HepG2 (cell line): ENCODE data around the gene MRPL58. TPM values are rescaled to one million over a fixed set of nuclear protein-coding genes. Genes with fewer than 3 reads are reported as not detected.

Source experiments
- BCL6 ChIP-seq: IDR thresholded peaks from 2 replicates; pipeline ENCODE4 v1.6.1; 2016; ENCODE audit warnings: missing genetic modification reagents, missing compliant biosample characterization
- EZH2 ChIP-seq: conservative IDR thresholded peaks from 2 replicates; pipeline ENCODE4 v1.6.1; 2012; ENCODE audit warnings: mild to moderate bottlenecking, low read depth, low read length, moderate library complexity
- FLYWCH1 ChIP-seq: sonication (generic); formaldehyde crosslinking; IDR thresholded peaks from 2 replicates; pipeline ENCODE4 v1.8.1; 2023; ENCODE audit warnings: mild to moderate bottlenecking, missing genetic modification reagents
- FOXP4 ChIP-seq: sonication (generic); formaldehyde crosslinking; IDR thresholded peaks from 2 replicates; pipeline ENCODE4 v1.4.0; 2020; ENCODE audit warnings: missing genetic modification reagents
- GATAD1 ChIP-seq: IDR thresholded peaks from 2 replicates; pipeline ENCODE4 v1.6.1; 2016; ENCODE audit warnings: missing genetic modification reagents, missing compliant biosample characterization
- HOXA9 ChIP-seq: sonication (generic); formaldehyde crosslinking; IDR thresholded peaks from 2 replicates; pipeline ENCODE4 v1.8.1; 2022; ENCODE audit warnings: missing genetic modification reagents, mild to moderate bottlenecking, moderate library complexity, borderline replicate concordance
- HOXD1 ChIP-seq: sonication (generic); formaldehyde crosslinking; IDR thresholded peaks from 2 replicates; pipeline ENCODE4 v1.5.0; 2020; ENCODE audit warnings: missing genetic modification reagents
- KDM5A ChIP-seq: fragments of 200-600 bp; sonication (generic); IDR thresholded peaks from 2 replicates; pipeline ENCODE4 v1.7.0; 2018; ENCODE audit warnings: antibody characterized with exemption, mild to moderate bottlenecking, low read length, borderline replicate concordance
- KLF9 ChIP-seq: IDR thresholded peaks from 2 replicates; pipeline ENCODE4 v1.6.1; 2016; ENCODE audit warnings: low read depth
- REL ChIP-seq: sonication (generic); formaldehyde crosslinking; conservative IDR thresholded peaks from 2 replicates; pipeline ENCODE4 v1.8.0; 2022; ENCODE audit warnings: mild to moderate bottlenecking, missing genetic modification reagents, moderate library complexity
- RFXAP ChIP-seq: sonication (generic); formaldehyde crosslinking; IDR thresholded peaks from 2 replicates; pipeline ENCODE4 v1.4.0; 2020; ENCODE audit warnings: missing genetic modification reagents, borderline replicate concordance
- RXRA ChIP-seq: sonication (generic); formaldehyde crosslinking; IDR thresholded peaks from 2 replicates; pipeline ENCODE4 v1.5.1; 2020; ENCODE audit warnings: missing genetic modification reagents
- SCMH1 ChIP-seq: sonication (generic); formaldehyde crosslinking; IDR thresholded peaks from 2 replicates; pipeline ENCODE4 v1.9.0; 2021; ENCODE audit warnings: missing genetic modification reagents, mild to moderate bottlenecking, borderline replicate concordance
- SIN3B ChIP-seq: fragments of 150-350 bp; IDR thresholded peaks from 2 replicates; pipeline ENCODE4 v1.6.1; 2014; ENCODE audit warnings: low read length
- SP1 ChIP-seq, 2 experiments: fragments of 450-650 bp in 1 of 2; sonication (generic) in 1 of 2; formaldehyde crosslinking in 1 of 2; IDR thresholded peaks; 2 replicates each; pipeline versions ENCODE4 v1.4.0 to v1.6.1; 2016 to 2020; ENCODE audit warnings: missing genetic modification reagents in 1 of 2
- SP2 ChIP-seq: sonication (generic); formaldehyde crosslinking; IDR thresholded peaks from 2 replicates; pipeline ENCODE4 v1.5.1; 2020; ENCODE audit warnings: mild to moderate bottlenecking, missing genetic modification reagents
- TERF1 ChIP-seq: sonication (generic); formaldehyde crosslinking; IDR thresholded peaks from 2 replicates; pipeline ENCODE4 v1.8.0; 2022; ENCODE audit warnings: mild to moderate bottlenecking, missing genetic modification reagents, moderate library complexity
- THAP11 ChIP-seq: IDR thresholded peaks from 2 replicates; pipeline ENCODE4 v1.6.1; 2016; ENCODE audit warnings: missing biosample characterization, missing genetic modification reagents
- ZBTB14 ChIP-seq: sonication (generic); formaldehyde crosslinking; IDR thresholded peaks from 2 replicates; pipeline ENCODE4 v1.4.0; 2020; ENCODE audit warnings: missing genetic modification reagents
- ZBTB8A ChIP-seq: sonication (generic); formaldehyde crosslinking; IDR thresholded peaks from 2 replicates; pipeline ENCODE4 v1.4.0; 2020; ENCODE audit warnings: mild to moderate bottlenecking, low read depth, missing genetic modification reagents, borderline replicate concordance
- ZKSCAN1 ChIP-seq: fragments of 150-350 bp; IDR thresholded peaks from 2 replicates; pipeline ENCODE4 v1.6.1; 2014; ENCODE audit warnings: low read length
- ZNF275 ChIP-seq: sonication (generic); formaldehyde crosslinking; IDR thresholded peaks from 2 replicates; pipeline ENCODE4 v1.8.0; 2022; ENCODE audit warnings: missing genetic modification reagents, mild to moderate bottlenecking, inconsistent platforms, borderline replicate concordance
- ZNF468 ChIP-seq: sonication (generic); formaldehyde crosslinking; IDR thresholded peaks from 2 replicates; pipeline ENCODE4 v1.8.0; 2022; ENCODE audit warnings: mild to moderate bottlenecking, moderate library complexity, missing genetic modification reagents
- ZNF549 ChIP-seq: sonication (generic); formaldehyde crosslinking; IDR thresholded peaks from 2 replicates; pipeline ENCODE4 v1.5.0; 2020; ENCODE audit warnings: missing genetic modification reagents
- ZNF558 ChIP-seq: sonication (generic); formaldehyde crosslinking; IDR thresholded peaks from 2 replicates; pipeline ENCODE4 v1.9.0; 2022; ENCODE audit warnings: mild to moderate bottlenecking, missing genetic modification reagents, borderline replicate concordance
- ZNF878 ChIP-seq: sonication (generic); formaldehyde crosslinking; IDR thresholded peaks from 2 replicates; pipeline ENCODE4 v1.8.1; 2023; ENCODE audit warnings: mild to moderate bottlenecking, missing genetic modification reagents, moderate library complexity
- polyA plus RNA-seq, 8 experiments: library from polyadenylated mRNA; depleted of rRNA in 3 of 8; stranded (reverse) in 7 of 8; unstranded in 1 of 8; fragments of >200 nt; fragmentation: Illumina TruSeq in 4 of 8; extraction: Trizol in 4 of 8; gene quantifications; 2 replicates each; pipeline versions ENCODE4 v1.2.1 to v1.2.3, GENCODE V29; 2011 to 2016; ENCODE audit warnings: low read depth in 4 of 8, missing spikeins in 1 of 8, mixed read lengths in 1 of 8; ENCODE audit not compliant: insufficient read depth in 1 of 8
- total RNA-seq, 5 experiments: library from RNA; depleted of rRNA; stranded (reverse); fragments of >200 nt; fragmentation: Illumina TruSeq; extraction: Trizol; gene quantifications; 2 replicates each; pipeline ENCODE4 v1.2.3, GENCODE V29; 2016; ENCODE audit warnings: low read depth in 1 of 5

Gene MRPL58
- total and polyA plus RNA-seq, 2 of the 13 experiments (the other 11 are each of a cell fraction or from before 2014, with no cell fraction given): 44.9 to 68.9 TPM

GRCh38 chr17:75012346-75013091 lies at the start of gene MRPL58 (continued):
- TF ChIP-seq BCL6: peak; percentile 82
- 0 out of 2 replicates have a peak, but pooled peaks have one; percentile 96 for TF ChIP-seq ZNF468 (CRISPR knock-in tag)
- peak; percentile 95 for TF ChIP-seq THAP11 (CRISPR knock-in tag)
- peak; percentile 92 for TF ChIP-seq RXRA (CRISPR knock-in tag)
- peak; percentile 87; the same call in 1 of the 2 replicates for TF ChIP-seq ZNF558 (CRISPR knock-in tag)
- peak; percentile 97 for TF ChIP-seq RFXAP (CRISPR knock-in tag)
- TF ChIP-seq TERF1 (CRISPR knock-in tag): peak; percentile 90; the same call in 1 of the 2 replicates
- TF ChIP-seq KDM5A: peak; percentile 95
- no peak for TF ChIP-seq KLF9 (CRISPR knock-in tag)
- 0 out of 2 replicates have a peak, but pooled peaks have one; percentile 50 for TF ChIP-seq FLYWCH1 (CRISPR knock-in tag)
- no peak; the same call in 1 of the 2 replicates for TF ChIP-seq ZKSCAN1
- TF ChIP-seq ZBTB14 (CRISPR knock-in tag): peak; percentile 49
- peak; percentile 97 for TF ChIP-seq HOXD1 (CRISPR knock-in tag)
- peak; percentile 99 for TF ChIP-seq ZNF275 (CRISPR knock-in tag)
- TF ChIP-seq SP1 (IDR thresholded peaks at IDR 0.05): no peak
- TF ChIP-seq SP1 (CRISPR knock-in tag; IDR thresholded peaks at IDR 0.05): peak; percentile 90
- peak; percentile 73 for TF ChIP-seq ZNF878 (CRISPR knock-in tag)
- no peak for TF ChIP-seq ZNF549 (CRISPR knock-in tag)
- TF ChIP-seq SCMH1: no peak
- no peak for TF ChIP-seq EZH2
- peak; percentile 99 for TF ChIP-seq GATAD1 (CRISPR knock-in tag)
- no peak for TF ChIP-seq HOXA9 (CRISPR knock-in tag)
- peak; percentile 80; the same call in 1 of the 2 replicates for TF ChIP-seq ZBTB8A (CRISPR knock-in tag)
- peak; percentile 65 for TF ChIP-seq FOXP4
- TF ChIP-seq REL (CRISPR knock-in tag): 0 out of 2 replicates have a peak, but pooled peaks have one; percentile 72
- TF ChIP-seq SP2 (CRISPR knock-in tag): peak; percentile 65
- peak; percentile 94 for TF ChIP-seq SIN3B
